ENCODE measurements around the gene MSH4. TPM values are rescaled to one million over a fixed set of nuclear protein-coding genes. Genes with fewer than 3 reads are reported as not detected.
A peak's percentile ranks its signal among the peaks of the same experiment; 100 is the strongest.

MSH4 gene
- total and polyA plus RNA-seq, 9 donors: 0.09 to 0.65 (median 0.32) TPM

DNA sequence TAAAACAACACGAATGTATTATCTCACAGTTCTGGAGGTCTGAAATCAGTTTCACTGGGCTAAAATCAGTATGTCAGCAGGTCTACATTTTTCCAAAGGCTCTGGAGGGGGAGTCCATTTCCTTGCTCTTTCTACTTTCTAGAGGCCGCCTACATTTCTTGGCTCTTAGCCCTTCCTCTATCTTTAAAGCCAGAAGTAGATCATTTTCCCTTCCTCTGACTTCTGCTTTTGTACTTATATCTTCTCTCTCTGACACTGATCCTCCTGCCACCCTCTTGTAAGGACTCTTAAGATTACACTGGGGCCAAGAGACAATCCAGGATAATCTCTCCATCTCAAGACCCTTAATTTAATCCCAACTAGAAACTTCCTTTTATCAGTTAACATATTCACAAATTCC lies 41.4 kb downstream of the MSH4 start:
- no peak overlapping the region for H3K4me3 ChIP-seq (ENCODE audit: low read length)
- H3K27ac ChIP-seq (ENCODE audit: low read length): no peak overlapping the region
- no peaks in the 10 kb centered on the region for H3K36me3 ChIP-seq (ENCODE audit: control insufficient read depth, insufficient read depth, low read length)
- peak; percentile 2 for DNase-seq
- 56% methylated on average over 2 of the region's 2 CpGs for WGBS (ENCODE audit: insufficient coverage)
- no peaks in the 10 kb centered on the region for H3K27me3 ChIP-seq (ENCODE audit: control insufficient read depth, insufficient read depth, low read length)
- H3K4me1 ChIP-seq (ENCODE audit: control insufficient read depth, insufficient read depth, low read length): no peaks in the 10 kb centered on the region
- H3K9me3 ChIP-seq (replicated peaks; ENCODE audit: control insufficient read depth, low read depth, low read length): peaks cover 2% of the 10 kb centered on the region

DNA sequence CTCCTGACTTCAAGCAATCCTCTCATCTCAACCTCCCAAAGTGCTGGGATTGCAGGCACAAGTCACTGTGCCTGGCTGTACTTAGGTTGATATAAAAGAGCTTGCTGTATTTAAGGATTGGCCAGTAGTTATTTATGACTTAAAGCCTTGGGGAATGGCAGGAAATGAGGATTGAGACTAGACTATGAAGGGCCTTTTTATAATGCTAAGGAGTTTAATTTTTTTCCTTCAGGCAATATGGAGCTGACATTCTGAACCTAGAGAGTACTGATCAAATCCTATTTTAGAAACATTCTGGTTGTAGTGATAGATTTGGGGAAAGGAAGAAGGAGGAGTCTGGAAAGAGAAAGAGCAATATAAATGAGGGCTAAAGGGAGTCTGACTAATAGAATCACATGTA lies 44.7 kb downstream of the MSH4 start:
- Histone ChIP-seq H3K9me3 (replicated peaks; ENCODE audit: control insufficient read depth, low read depth, low read length) (no peaks in the 10 kb centered on the region), H3K36me3 (ENCODE audit: control insufficient read depth, insufficient read depth, low read length) (no peaks in the 10 kb centered on the region), H3K4me3 (ENCODE audit: low read length) (no peak overlapping the region), H3K4me1 (ENCODE audit: control insufficient read depth, insufficient read depth, low read length) (no peaks in the 10 kb centered on the region), H3K27me3 (ENCODE audit: control insufficient read depth, insufficient read depth, low read length) (no peaks in the 10 kb centered on the region), H3K27ac (ENCODE audit: low read length) (no peak overlapping the region)
- no peak for DNase-seq

DNA sequence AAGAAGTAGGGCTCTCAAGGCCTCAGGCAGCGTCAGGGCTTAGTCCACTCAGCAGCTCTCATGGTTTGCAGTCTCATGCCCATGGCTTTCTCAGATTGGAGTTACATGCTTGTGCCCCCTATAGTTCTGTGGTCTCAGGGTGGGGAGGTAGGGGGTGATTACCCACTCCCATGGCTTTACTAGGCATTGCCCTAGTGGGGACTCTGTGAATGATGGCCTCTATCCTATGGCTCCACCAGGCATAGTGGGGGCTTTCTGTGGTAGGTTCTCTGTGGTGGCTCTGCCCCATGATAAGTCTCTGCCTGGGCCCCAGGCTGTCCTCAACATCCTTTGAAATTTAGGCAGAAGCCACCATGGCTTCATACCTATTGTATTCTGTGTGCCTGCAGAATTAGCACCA lies 48.9 kb downstream of the MSH4 start:
- H3K27me3 ChIP-seq (ENCODE audit: control insufficient read depth, insufficient read depth, low read length): no peaks in the 10 kb centered on the region
- H3K4me3 ChIP-seq (ENCODE audit: low read length): no peak overlapping the region
- no peaks in the 10 kb centered on the region for H3K9me3 ChIP-seq (replicated peaks; ENCODE audit: control insufficient read depth, low read depth, low read length)
- no peak overlapping the region for H3K27ac ChIP-seq (ENCODE audit: low read length)
- no peak for DNase-seq
- no CpG with 5 or more reads among the region's 1 CpG for WGBS (ENCODE audit: insufficient coverage)
- H3K36me3 ChIP-seq (ENCODE audit: control insufficient read depth, insufficient read depth, low read length): no peaks in the 10 kb centered on the region
- no peaks in the 10 kb centered on the region for H3K4me1 ChIP-seq (ENCODE audit: control insufficient read depth, insufficient read depth, low read length)

DNA sequence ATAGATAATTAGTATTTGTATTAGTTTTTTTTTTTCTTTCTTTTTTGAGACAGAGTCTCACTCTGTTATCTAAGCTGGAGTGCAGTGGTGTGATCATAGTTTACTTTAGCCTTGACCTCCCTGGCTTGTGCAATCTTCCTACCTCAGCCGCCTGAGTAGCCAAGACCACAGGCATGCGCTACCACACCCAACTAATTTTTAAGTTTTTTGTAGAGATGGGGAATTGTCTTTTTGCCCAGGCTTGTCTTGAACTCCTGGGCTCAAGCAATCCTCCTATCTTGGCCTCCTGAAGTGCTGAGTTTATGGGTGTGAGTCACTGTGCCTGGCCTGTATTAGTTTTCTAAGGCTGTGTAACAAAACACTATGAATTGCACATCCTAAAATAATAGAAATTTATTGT lies 58.3 kb downstream of the MSH4 start:
- no peak overlapping the region for H3K27ac ChIP-seq (ENCODE audit: low read length)
- no CpG with 5 or more reads among the region's 2 CpGs for WGBS (ENCODE audit: insufficient coverage)
- no peaks in the 10 kb centered on the region for H3K36me3 ChIP-seq (ENCODE audit: control insufficient read depth, insufficient read depth, low read length)
- DNase-seq: no peak
- H3K4me3 ChIP-seq (ENCODE audit: low read length): no peak overlapping the region
- no peaks in the 10 kb centered on the region for H3K27me3 ChIP-seq (ENCODE audit: control insufficient read depth, insufficient read depth, low read length)
- no peaks in the 10 kb centered on the region for H3K9me3 ChIP-seq (replicated peaks; ENCODE audit: control insufficient read depth, low read depth, low read length)
- no peaks in the 10 kb centered on the region for H3K4me1 ChIP-seq (ENCODE audit: control insufficient read depth, insufficient read depth, low read length)

DNA sequence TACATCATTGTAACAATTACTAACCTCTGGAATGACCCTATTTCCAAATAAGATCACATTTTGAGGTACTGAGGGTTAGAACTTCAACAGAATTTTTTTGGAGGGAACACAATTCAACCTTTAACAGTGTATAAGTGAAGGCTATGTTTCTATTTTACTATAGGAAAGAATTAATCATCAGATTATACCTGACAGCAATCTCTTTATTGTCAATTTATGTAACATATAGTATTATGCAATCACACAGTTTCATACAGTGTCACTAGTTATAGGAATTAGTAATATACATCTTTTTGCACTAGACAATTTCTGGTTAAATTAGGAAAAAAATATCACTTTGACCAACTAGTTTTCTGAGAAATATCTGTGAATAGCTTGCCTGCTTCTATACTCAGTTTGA lies 59.1 kb downstream of the MSH4 start:
- H3K36me3 ChIP-seq (ENCODE audit: control insufficient read depth, insufficient read depth, low read length): no peaks in the 10 kb centered on the region
- H3K27me3 ChIP-seq (ENCODE audit: control insufficient read depth, insufficient read depth, low read length): no peaks in the 10 kb centered on the region
- H3K9me3 ChIP-seq (replicated peaks; ENCODE audit: control insufficient read depth, low read depth, low read length): no peaks in the 10 kb centered on the region
- no peak overlapping the region for H3K27ac ChIP-seq (ENCODE audit: low read length)
- DNase-seq: no peak
- H3K4me3 ChIP-seq (ENCODE audit: low read length): no peak overlapping the region
- H3K4me1 ChIP-seq (ENCODE audit: control insufficient read depth, insufficient read depth, low read length): no peaks in the 10 kb centered on the region

DNA sequence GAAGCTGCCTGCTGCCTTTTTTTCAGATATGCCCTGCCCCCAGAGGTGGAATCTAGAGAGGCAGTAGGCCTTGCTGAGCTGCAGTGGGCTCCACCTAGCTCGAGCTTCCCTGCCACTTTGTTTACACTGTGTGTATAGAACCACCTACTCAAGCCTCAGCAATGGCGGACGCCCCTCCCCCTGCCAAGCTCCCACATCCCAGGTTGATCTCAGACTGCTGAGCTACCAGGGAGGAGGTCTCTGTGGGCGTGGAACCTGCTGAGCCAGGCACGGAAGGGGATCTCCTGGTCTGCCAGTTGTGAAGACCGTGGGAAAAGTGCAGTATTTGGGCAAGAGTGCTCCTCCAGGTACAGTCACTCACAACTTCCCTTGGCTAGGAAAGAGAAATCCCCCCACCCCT lies 65.1 kb downstream of the MSH4 start:
- DNase-seq: no peak
- Histone ChIP-seq H3K4me1 (ENCODE audit: control insufficient read depth, insufficient read depth, low read length) (no peaks in the 10 kb centered on the region), H3K36me3 (ENCODE audit: control insufficient read depth, insufficient read depth, low read length) (no peaks in the 10 kb centered on the region), H3K4me3 (ENCODE audit: low read length) (no peak overlapping the region), H3K27ac (ENCODE audit: low read length) (no peak overlapping the region), H3K9me3 (replicated peaks; ENCODE audit: control insufficient read depth, low read depth, low read length) (no peaks in the 10 kb centered on the region), H3K27me3 (ENCODE audit: control insufficient read depth, insufficient read depth, low read length) (no peaks in the 10 kb centered on the region)
- WGBS (ENCODE audit: insufficient coverage): 100% methylated on average over 1 of the region's 6 CpGs

DNA sequence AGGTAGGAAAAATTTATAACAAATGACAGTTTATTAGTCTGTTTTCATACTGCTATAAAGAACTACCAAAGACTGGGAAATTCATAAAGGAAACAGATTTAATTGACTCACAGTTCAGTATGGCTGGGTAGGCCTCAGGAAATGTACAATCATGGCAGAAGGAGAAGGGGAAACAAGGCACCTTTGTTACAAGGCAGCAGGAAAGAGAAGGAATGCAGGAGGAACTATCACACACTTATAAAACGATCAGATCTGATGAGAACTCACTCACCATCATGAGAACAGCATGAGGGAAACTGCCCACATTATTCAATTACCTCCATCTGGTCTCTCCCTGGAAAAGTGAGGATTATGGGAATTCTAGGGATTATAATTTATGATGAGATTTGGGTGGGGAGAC lies 74.3 kb downstream of the MSH4 start:
- H3K4me3 ChIP-seq (ENCODE audit: low read length): no peak overlapping the region
- no peaks in the 10 kb centered on the region for H3K9me3 ChIP-seq (replicated peaks; ENCODE audit: control insufficient read depth, low read depth, low read length)
- no peak for DNase-seq
- H3K36me3 ChIP-seq (ENCODE audit: control insufficient read depth, insufficient read depth, low read length): no peaks in the 10 kb centered on the region
- no peak overlapping the region for H3K27ac ChIP-seq (ENCODE audit: low read length)
- WGBS (ENCODE audit: insufficient coverage): no CpG with 5 or more reads among the region's 1 CpG
- no peaks in the 10 kb centered on the region for H3K4me1 ChIP-seq (ENCODE audit: control insufficient read depth, insufficient read depth, low read length)
- H3K27me3 ChIP-seq (ENCODE audit: control insufficient read depth, insufficient read depth, low read length): no peaks in the 10 kb centered on the region

DNA sequence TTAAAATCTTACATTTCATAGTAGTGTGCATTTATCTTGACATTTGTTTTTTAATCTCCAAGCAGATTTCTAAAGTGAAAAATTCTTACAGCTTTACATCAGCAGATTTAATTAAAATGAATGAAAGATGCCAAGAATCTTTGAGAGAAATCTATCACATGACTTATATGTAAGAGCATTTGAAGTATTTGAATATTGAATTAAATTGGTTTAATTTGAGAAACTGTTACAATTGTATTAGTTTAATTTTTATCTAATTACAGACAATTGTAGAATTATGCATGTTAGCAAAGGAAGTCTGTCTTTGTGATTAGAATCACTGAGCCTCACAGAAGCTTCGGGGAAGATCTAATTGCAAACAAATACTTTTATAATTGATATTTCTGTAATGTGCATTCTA lies 83.3 kb downstream of the MSH4 start:
- WGBS (ENCODE audit: insufficient coverage): no CpG with 5 or more reads among the region's 1 CpG
- no peaks in the 10 kb centered on the region for H3K36me3 ChIP-seq (ENCODE audit: control insufficient read depth, insufficient read depth, low read length)
- no peaks in the 10 kb centered on the region for H3K27me3 ChIP-seq (ENCODE audit: control insufficient read depth, insufficient read depth, low read length)
- no peaks in the 10 kb centered on the region for H3K9me3 ChIP-seq (replicated peaks; ENCODE audit: control insufficient read depth, low read depth, low read length)
- no peak overlapping the region for H3K27ac ChIP-seq (ENCODE audit: low read length)
- H3K4me1 ChIP-seq (ENCODE audit: control insufficient read depth, insufficient read depth, low read length): no peaks in the 10 kb centered on the region
- H3K4me3 ChIP-seq (ENCODE audit: low read length): no peak overlapping the region
- DNase-seq: no peak

DNA sequence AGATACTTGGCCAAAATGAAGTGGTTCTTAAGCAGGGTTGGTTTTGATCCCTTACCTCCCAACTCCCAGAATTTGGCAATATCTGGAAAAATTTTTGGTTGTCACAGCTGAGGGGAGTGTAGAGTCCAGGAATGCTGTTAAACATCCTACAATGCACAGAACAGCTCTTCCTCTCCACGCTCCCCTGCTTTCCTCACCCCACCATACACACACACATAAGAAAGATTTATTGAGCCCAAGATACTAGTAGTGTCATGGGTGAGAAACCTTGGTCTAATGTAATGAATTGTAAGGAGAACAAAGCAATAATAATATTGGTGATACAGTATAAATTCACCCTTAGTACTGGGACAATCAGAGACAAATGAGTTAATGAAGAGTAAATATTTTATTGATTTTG lies 87.8 kb downstream of the MSH4 start:
- Histone ChIP-seq H3K27ac (ENCODE audit: low read length) (no peak overlapping the region), H3K27me3 (ENCODE audit: control insufficient read depth, insufficient read depth, low read length) (no peaks in the 10 kb centered on the region), H3K4me1 (ENCODE audit: control insufficient read depth, insufficient read depth, low read length) (no peaks in the 10 kb centered on the region), H3K9me3 (replicated peaks; ENCODE audit: control insufficient read depth, low read depth, low read length) (no peaks in the 10 kb centered on the region), H3K4me3 (ENCODE audit: low read length) (no peak overlapping the region), H3K36me3 (ENCODE audit: control insufficient read depth, insufficient read depth, low read length) (no peaks in the 10 kb centered on the region)
- no CpG with 5 or more reads among the region's 1 CpG for WGBS (ENCODE audit: insufficient coverage)
- no peak for DNase-seq

DNA sequence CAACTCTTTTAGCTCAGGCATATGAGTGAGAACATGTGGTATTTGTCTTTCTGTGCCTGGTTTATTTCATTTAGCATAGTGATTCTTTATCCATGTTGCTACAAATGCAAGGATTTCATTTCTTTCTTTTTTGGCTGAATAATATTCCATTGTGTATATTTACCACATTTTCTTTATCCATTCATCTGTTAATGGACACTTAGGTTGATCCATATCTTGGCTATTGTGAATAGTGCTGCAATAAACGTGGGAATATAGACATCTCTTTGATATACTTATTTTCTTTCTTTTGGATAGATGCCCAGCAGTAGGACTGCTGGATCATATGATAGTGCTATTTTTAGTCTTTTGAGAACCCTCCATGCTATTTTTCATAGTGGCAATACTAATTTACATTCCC lies 104.7 kb downstream of the MSH4 start:
- H3K9me3 ChIP-seq (replicated peaks; ENCODE audit: control insufficient read depth, low read depth, low read length): no peaks in the 10 kb centered on the region
- H3K36me3 ChIP-seq (ENCODE audit: control insufficient read depth, insufficient read depth, low read length): no peaks in the 10 kb centered on the region
- H3K4me1 ChIP-seq (ENCODE audit: control insufficient read depth, insufficient read depth, low read length): no peaks in the 10 kb centered on the region
- H3K27me3 ChIP-seq (ENCODE audit: control insufficient read depth, insufficient read depth, low read length): no peaks in the 10 kb centered on the region
- no peak for DNase-seq
- no peak overlapping the region for H3K27ac ChIP-seq (ENCODE audit: low read length)
- no CpG with 5 or more reads among the region's 1 CpG for WGBS (ENCODE audit: insufficient coverage)
- H3K4me3 ChIP-seq (ENCODE audit: low read length): no peak overlapping the region

DNA sequence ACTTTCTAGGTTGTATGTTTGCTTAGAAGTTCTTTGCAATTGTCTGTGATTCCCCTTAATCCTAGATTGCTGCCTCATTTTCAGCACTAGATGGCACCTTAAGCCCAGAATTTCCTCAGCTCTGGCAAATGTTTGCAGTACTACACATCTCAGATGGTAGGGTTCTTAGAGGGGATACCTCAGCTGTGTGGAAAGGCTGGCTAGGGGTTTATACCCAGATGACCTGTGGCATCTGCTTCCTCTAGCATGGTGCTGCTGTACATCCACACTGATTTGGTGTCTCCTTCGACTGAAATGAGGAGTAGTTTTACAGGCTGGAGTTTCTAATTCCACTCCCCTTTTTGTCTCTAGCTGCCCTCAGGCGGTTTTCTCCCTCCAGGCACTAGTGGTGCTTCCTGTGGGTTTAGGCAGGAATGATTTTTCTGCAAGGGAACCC lies 112.1 kb downstream of the MSH4 start:
- H3K9me3 ChIP-seq (replicated peaks; ENCODE audit: control insufficient read depth, low read depth, low read length): no peaks in the 10 kb centered on the region
- no peaks in the 10 kb centered on the region for H3K27me3 ChIP-seq (ENCODE audit: control insufficient read depth, insufficient read depth, low read length)
- no peak overlapping the region for H3K27ac ChIP-seq (ENCODE audit: low read length)
- no peak overlapping the region for H3K4me3 ChIP-seq (ENCODE audit: low read length)
- WGBS (ENCODE audit: insufficient coverage): no CpG with 5 or more reads among the region's 2 CpGs
- no peaks in the 10 kb centered on the region for H3K4me1 ChIP-seq (ENCODE audit: control insufficient read depth, insufficient read depth, low read length)
- DNase-seq: peak; percentile 37
- H3K36me3 ChIP-seq (ENCODE audit: control insufficient read depth, insufficient read depth, low read length): no peaks in the 10 kb centered on the region

All from muscle of leg (tissue), 11 donors.